Cerebellar nuclear complex (tissue), 1 donor: ENCODE results near the gene TSPO2.
"Not testable (repeated sequence)": the region's sequence is repeated elsewhere in the genome, so short reads cannot be mapped to it uniquely, and the experiment has no call there.

ENCODE experiments used
- DNase-seq, 2 experiments: peaks; one replicate each; lab custom pipeline; 2025; lab: John Stamatoyannopoulos, UW

The TSPO2 gene

GRCh38 chr6:41042226-41043055 is at the start of gene TSPO2:
TSS of gene TSPO2 (plus strand) at chr6:41042467. CDS start at chr6:41042986, 519 bp downstream.
- no peak for DNase-seq

GRCh38 chr6:40992746-40993145 is 49.5 kb upstream of the TSPO2 start:
- DNase-seq: no peak

- DNase-seq: no peak
Observed at GRCh38 chr6:40996591-40997233, 45.6 kb upstream of the TSPO2 start.

GRCh38 chr6:40997234-40997957 is 44.9 kb upstream of the TSPO2 start:
- DNase-seq: no peak

GRCh38 chr6:40998661-40999060 is 43.6 kb upstream of the TSPO2 start:
- DNase-seq: no peak

- no peak for DNase-seq
Observed at GRCh38 chr6:40999569-40999968, 42.7 kb upstream of the TSPO2 start.

- no peak for DNase-seq
Observed at GRCh38 chr6:41000248-41000647, 42.0 kb upstream of the TSPO2 start.

- DNase-seq: no peak
Observed at GRCh38 chr6:41002168-41002567, 40.1 kb upstream of the TSPO2 start.

- DNase-seq: not testable (repeated sequence)
Observed at GRCh38 chr6:41006217-41006616, 36.0 kb upstream of the TSPO2 start.

- not testable (repeated sequence) for DNase-seq
Observed at GRCh38 chr6:41006980-41007379, 35.3 kb upstream of the TSPO2 start.

GRCh38 chr6:41008011-41008410 is 34.3 kb upstream of the TSPO2 start:
- no peak for DNase-seq

- DNase-seq: no peak
Observed at GRCh38 chr6:41009669-41010068, 32.6 kb upstream of the TSPO2 start.

GRCh38 chr6:41011673-41012072 is 30.6 kb upstream of the TSPO2 start:
- DNase-seq: no peak

GRCh38 chr6:41013466-41014153 is 28.7 kb upstream of the TSPO2 start:
- no peak for DNase-seq

GRCh38 chr6:41014780-41015179 is 27.5 kb upstream of the TSPO2 start:
- no peak for DNase-seq

GRCh38 chr6:41015860-41016259 is 26.4 kb upstream of the TSPO2 start:
- not testable (repeated sequence) for DNase-seq

- no peak for DNase-seq
Observed at GRCh38 chr6:41017663-41018062, 24.6 kb upstream of the TSPO2 start.

- no peak for DNase-seq
Observed at GRCh38 chr6:41021832-41022231, 20.4 kb upstream of the TSPO2 start.

- no peak for DNase-seq
Observed at GRCh38 chr6:41022294-41022693, 20.0 kb upstream of the TSPO2 start.

- no peak for DNase-seq
Observed at GRCh38 chr6:41023114-41023513, 19.2 kb upstream of the TSPO2 start.

- DNase-seq: no peak
Observed at GRCh38 chr6:41025966-41026530, 16.2 kb upstream of the TSPO2 start.

GRCh38 chr6:41027241-41027640 is 15.0 kb upstream of the TSPO2 start:
- no peak for DNase-seq
